GM23248 (cell line): ENCODE measurements around the gene IGF1R.

Experiments
- EZH2 ChIP-seq: fragments of 200-600 bp; sonication (generic); IDR thresholded peaks from 2 replicates; pipeline ENCODE4 v1.6.1; 2018; ENCODE audit warnings: antibody characterized with exemption, mild to moderate bottlenecking; ENCODE audit not compliant: insufficient read depth, poor library complexity, severe bottlenecking
- EZH2phosphoT487 ChIP-seq: fragments of 200-600 bp; sonication (generic); IDR thresholded peaks from 2 replicates; pipeline ENCODE4 v1.6.1; 2018; ENCODE audit warnings: antibody characterized with exemption, moderate library complexity, mild to moderate bottlenecking, low read depth; ENCODE audit not compliant: insufficient read depth

GRCh38 chr15:98840053-98840452, 191.7 kb downstream of the IGF1R start:
- no peak for TF ChIP-seq EZH2phosphoT487
- no peak for TF ChIP-seq EZH2
